GM18951 (cell line): ENCODE measurements around the gene COL5A1.

Experiments used
- POLR2A ChIP-seq: IDR thresholded peaks from 4 replicates; pipeline ENCODE4 v1.6.1; 2011; ENCODE audit warnings: mild to moderate bottlenecking; ENCODE audit not compliant: insufficient read length, insufficient read depth; ENCODE audit errors: extremely low read depth
- in situ Hi-C: fragments of 300-500 bp; cut with MboI; formaldehyde crosslinking; loops from one replicate; pipeline ENCODE4 v1.12.0; 2022; ENCODE audit warnings: low sequenced_read_pairs, mixed read lengths, inconsistent platforms; ENCODE audit not compliant: unreplicated experiment

Gene COL5A1

DNA sequence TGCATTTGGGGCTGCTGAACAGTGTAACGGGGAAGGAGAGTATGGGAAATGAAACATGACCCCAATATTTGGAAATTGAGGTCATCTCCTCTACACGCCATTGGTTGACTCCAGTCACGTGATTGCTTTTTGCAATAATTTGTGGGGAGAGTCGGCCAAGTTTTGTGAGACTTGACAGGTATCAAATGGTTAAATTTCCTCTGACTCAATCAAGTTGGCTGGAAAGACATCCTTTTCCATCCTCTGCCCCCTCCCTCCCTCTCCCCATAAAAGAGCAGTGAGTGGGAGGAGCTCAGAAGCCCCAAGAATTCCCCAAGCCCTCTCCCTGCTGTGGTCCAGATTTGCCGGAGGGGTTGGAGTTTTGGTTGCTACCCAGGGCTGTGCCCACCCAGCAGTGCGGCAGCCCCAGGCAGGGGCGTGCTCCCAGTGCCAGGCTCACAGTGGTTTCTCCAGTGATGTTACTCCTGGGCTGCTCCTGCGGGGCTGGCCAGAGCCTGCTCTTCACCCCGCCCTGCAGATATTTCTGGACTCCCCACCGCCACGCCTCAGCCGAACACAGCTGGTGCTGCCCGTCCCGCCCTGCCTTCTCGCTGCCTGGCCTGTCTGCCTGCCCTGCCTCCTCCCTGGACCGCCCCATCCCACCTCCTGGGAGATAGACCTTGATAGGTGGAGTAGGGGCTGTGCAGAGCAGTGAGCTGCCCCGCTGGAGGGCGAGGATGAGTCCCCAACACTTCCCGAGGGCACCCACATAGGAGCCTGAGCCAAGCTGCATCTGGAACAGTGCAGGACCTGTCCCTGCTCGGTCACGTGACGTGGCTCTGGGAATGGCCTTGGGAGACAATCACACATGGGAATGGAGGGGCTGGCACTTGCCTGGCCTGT, 3.4 kb downstream of the COL5A1 start:
- no peak for TF ChIP-seq POLR2A
- in situ Hi-C loops: no loop called here

DNA sequence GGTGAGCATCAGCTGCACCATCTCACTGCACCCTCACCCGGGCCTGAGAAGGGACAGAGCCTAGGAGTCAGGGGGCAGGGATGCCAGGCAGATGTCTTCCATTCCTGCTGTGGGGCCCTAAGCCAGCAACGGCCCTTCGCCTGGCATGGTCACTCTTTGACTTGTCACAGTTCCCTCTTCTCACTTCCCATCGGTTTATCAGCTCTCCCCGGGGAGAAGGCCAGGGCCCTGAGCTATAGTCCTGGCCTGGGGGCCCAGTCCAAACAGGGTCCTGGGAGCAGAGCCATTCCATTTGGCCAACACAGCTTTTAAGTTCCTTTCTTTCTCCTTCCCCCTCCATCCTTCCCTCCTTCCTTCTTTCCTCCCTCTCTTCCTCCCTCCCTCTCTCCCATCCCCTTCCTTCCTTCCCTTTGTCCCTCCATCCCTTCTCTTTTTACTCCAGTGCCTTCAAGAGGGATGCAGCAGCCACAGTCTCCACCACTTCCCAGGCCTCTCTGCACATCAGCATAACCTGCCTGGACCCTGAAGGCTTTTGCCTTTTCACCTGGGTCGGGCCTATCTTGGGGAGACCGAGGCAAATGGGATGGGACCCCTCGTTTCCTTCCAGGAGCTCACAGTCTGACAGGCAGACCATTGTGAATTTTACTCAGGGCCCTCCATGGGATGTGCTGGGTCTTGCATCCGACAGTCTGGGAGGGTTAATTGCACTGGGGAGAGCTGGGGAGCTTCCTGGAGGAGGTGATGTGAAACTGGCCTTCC, 4.2 kb downstream of the COL5A1 start:
- no peak for TF ChIP-seq POLR2A
- in situ Hi-C loops: no loop called here

DNA sequence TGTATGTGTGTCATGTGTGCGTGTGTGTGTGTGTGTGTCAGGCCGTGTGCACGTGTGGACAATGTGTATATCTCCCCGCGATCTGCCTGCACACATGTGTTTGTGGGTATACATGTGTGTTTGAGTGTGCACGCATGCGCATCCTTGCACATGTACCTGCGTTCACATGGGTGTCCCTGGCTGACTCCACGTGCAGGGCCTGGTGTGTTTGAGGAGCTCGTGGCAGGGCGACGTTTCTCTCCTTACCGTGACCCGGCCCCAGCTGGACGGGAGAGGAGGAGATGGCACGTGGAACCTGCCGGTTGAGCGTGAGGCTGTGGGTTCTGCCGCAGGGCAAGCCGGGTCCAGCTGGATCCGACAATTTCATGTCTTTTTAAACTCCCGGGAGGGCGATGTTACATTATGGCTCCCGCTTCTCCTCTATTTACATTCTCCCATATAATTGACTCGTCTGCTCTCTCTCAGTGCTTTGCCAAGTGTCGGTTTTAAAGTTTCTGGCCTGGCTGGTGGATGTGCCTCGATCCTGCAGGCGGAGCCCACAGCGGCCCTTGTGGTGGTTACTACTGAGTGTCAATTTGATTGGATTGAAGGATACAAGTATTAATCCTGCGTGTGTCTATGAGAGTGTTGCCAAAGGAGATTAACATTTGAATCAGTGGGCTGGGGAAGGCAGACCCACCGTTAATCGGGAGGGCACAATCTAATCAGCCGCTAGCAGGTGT, 5.9 kb downstream of the COL5A1 start:
- in situ Hi-C loops: no loop called here
- TF ChIP-seq POLR2A: no peak

DNA sequence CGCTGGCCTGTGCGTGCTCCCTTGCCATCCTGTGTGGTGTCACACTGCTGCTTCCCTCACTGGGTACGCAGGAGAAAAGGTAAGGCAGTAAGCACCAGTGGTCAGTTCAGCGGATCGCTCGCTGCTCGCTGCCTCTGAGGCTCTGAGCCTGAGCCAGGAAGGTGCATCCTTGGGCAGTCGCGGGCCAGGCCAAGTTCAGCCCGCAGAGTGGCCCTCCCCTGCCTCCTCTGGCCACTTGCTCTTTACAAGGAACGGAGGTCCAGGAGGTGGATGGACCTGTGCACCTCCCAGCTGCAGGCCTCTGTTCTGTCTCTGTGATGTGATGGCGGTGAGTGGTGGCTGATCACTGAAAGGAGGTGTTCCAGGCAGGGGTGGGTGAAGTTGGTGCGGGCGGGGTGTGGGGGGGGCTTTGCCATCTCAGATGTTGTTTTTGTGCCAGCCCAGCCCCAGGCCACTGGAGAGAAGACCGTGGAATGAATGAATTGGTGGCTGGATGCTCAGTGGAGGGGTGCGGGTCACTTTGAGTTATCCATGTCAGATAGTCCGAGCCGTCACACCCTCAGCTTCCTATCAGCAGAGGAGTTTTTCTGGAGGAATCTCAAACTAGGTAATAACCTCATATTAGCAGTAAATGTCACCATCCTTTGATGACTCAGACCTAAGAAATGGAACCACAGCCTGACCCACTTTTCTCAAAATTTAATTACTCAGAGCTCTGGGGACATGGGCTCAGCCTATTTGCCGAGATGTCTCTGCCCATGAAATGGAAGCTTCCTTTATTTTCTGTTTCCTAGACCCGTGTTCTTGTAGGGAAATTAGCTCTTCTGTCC, 7.3 kb downstream of the COL5A1 start:
- in situ Hi-C loops: no loop called here
- TF ChIP-seq POLR2A: no peak

DNA sequence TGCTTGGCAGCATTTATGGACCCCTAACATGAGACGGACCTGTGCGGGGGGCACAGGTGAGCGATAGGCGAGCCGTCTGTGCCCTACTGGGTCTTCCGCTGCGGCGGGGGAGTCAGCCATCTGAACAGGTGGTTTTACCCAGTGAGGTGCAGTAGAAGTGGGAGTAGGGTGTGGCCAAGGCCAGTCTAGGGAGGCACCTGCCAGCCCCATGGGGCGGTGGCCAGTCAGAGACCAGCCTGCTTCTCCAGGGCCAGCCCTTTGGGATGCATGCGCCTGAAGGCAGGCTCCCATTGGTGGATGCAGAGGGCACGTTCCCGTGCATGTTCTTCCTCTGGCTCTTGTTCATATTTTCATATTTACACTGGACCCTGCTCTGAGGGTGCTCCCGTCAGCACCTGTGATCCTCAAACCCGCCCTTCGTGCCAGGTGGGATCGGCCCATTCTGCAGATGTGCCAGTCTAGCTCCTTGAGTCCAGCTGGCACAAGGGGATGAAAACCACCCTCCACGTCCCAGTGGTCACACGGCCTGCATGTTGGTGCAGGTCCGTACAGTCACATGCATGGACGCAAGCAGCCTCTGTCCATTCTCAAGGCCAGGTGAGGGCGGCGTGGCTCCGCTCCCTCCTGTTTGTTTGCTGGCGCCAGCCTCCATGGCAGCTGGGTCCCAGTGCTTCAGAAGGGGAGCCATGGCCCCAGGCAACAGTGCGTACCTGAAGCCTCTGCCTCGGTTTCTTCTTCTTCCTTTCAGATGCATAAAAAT, 9.0 kb downstream of the COL5A1 start:
- TF ChIP-seq POLR2A: no peak
- in situ Hi-C loops: no loop called here

DNA sequence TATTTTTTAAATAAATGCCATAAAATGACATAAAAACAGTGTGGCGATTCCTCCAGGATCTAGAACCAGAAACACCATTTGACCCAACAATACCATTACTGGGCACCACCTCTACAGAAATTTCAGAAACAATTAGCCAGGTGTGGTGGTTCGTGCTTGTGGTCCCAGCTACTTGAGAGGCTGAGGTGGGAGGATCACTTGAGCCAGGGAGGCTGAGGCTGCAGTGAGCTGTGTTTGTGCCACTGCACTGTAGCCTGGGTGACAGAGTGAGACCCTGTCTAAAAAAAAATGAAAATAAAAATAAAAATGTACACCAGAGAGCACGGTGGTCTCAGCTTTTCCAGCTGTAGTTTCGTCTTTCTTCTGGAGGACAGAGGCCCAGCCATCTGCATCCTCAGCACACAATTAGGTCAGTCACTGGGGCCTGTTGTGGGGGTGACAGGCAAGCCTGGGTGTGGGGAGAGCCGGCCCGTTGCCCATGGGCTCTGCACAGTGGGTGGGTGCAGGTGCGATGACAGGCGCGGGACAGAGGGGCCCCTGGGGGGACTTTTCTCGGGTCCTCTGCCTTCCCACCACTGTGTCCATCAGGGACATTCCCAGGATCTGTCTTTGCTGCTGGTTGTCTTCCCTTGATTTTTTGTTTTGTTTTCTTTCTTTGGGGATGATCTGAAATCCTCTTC, 9.8 kb downstream of the COL5A1 start:
- no peak for TF ChIP-seq POLR2A
- in situ Hi-C loops: no loop called here

DNA sequence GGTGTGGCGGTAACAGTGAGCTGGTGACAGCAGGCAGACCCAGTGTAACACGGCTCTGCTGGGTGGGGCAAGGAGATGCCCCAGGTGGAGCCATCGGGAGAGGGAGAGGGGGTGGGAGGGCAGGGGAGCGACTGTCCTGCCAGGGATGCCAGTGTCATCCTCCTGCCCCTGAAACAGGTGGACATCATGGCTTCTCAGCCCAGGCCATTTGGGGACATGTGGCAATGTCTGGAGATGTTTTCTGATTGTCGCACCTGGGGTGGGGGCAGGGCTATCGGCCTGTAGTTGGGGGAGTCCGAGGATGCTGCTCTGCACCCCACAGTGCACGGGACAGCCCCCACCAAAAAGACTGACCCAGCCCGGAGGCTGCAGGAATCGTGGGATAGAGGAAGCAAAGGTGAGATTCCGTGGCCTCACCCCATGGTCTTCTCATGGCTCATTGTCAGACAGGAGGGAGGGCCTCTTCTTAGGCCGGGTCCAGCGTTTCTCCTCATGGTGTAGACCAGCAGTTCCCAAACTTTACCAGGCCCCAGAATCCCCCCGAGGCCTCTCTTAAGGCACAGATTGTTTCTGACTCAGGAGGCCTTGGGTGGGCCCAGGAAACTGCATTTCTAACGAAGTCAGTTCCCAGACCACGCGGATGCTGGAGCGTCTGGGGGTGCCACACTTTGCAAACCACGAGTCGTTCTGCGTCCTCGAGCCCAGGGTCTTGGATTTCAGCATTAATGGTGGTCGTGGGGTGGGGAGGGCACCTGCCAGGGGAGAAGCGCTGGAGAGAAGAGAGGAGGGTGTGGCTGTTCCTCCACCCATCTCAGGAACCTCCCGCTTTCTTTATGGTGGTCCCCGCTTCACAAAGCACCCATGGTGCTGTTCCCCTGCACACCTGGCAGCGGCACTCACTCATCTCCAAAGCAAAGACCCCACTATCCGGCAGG, 11.0 kb downstream of the COL5A1 start:
- in situ Hi-C loops: no loop called here
- no peak for TF ChIP-seq POLR2A

DNA sequence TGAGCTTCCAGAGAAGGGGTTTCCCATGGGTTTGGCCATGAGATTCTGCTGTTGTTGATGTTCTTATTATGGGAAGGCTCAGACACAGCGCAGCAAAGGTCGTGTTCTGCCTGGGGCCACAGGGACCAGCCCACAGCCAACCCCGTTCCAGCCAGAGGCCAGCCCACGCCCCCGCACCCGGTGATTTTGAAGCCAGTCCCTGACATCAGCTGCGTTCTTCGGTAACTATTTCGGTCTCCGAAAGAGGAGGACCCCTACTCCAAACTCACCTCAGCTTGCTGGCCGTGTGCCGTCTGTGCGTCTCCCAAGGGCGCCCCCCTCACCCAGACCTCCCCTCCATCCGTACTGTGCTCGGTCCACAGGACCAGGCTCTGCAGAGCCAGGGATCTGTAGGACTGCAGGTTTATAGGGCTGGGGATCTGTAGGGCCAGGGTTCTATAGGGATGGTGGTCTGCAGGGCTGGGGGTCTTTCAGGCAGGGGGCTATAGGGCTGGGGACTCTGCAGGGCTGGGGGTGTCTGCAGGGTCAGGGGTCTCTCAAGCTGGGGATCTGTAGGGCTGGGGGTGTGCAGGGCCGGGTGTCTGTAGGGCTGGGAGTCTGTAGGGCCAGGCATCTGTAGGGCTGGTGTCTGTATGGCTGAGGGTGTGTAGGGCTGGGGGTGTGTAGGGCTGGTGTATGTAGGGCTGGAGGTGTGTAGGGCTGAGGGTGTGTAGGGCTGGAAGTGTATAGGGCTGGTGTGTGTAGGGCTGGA, 11.8 kb downstream of the COL5A1 start:
- in situ Hi-C loops: no loop called here
- no peak for TF ChIP-seq POLR2A

DNA sequence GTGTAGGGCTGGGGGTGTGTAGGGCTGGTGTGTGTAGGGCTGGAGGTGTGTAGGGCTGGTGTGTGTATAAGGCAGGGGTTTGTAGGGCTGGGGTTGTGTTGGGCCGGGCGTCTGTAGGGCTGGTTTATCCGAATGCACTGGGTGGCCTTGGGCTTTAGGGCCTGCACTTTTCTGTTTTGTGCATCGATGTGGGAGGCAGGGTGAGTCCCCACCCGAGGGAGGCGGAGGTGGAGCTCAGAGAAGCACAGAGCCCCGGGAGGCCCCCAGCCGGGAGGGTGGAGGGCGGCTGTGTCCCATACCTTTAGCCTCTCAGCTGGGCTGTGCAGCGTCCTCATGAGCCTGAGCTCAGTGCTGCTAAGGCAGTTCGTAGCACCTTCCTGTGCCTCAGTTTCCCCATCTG, 13.5 kb downstream of the COL5A1 start:
- no peak for TF ChIP-seq POLR2A
- in situ Hi-C loops: no loop called here
